GM18502 (cell line): ENCODE results near the gene ELF5.

Experiments
- ATAC-seq: cut with Tn5 transposase; IDR thresholded peaks from one replicate; pipeline ENCODE4 v1.9.1; 2021; ENCODE audit warnings: mild to moderate bottlenecking; ENCODE audit not compliant: unreplicated experiment, poor library complexity

The ELF5 gene

DNA sequence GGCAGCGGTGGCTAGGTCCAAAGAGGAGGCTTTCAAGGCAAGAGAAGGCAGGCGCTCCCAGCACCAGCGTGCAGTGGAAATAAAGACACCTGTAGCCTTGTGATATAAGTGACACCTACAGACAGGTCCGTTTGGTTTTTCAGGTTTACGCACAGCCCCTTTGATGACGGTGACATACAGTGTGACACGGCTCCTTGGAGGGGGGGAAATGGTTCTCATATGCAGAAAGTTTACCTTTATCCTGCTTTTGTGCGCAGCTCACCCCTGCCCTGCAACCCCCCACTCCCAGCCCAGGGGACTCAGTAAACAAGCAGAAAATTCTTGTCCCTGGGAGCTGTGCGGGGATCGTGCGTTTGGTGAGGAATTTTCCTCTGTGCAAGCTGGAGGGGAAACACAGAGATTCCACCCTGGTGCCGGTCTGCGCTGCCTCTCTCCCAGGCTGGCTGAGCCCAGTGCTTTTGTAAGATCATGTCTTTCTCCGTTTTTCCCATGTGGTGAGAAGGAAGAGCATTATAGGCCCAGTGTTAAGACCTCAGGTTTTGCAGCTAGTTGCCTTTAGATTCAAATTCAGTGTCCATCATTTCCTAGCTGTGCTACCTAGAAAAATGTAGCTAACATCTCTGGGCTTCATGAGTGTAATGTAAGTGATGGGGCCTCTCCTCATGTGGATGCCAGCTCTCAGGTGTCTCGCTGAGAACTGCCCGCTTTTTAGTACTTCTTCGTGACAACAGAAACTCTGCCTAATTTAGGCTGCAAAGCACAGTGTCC lies at the start of gene ELF5:
ELF5 (minus strand) TSS at position 113 of the 768 bp plus-strand sequence. CDS start 8,045 bp downstream, outside the sequence.
- no peak for ATAC-seq

DNA sequence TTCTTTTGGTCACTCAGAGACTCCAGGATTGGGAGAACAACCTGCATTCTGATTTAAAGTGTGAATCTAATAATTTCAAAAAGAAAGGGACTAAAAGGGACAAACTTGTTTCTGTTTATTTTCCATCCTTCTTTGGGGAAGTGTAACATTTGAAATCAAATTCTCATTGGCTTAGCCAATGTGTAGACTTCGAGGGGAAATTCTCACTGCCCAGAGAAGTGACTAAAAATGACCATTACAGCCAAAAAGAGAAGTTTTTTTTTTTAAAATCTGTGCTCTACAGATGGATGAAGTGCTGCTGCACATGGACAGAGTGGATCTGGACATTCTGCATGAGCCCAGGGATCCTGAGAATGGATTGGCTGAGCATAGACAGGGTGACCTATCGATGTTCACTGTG lies 49.4 kb upstream of the ELF5 start:
- no peak for ATAC-seq

DNA sequence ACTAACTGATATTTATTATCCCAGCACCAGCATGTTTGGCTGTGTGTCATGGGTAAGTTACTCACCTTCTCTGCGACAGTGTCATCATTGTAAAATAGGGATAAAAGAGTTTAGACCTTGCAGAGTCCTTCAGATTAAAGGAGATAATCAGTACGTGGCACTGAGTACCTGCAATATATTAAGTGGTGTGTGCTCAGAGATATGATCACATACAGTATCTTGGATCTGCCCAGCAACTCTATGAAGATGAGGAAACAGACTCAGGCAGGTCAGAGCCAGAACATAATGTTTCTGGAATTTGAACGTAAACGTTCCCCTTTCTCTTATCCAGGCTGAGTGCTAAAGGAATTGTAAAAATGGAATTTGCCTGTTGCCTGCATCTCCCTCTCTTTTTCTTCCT lies 46.9 kb upstream of the ELF5 start:
- ATAC-seq = no peak

DNA sequence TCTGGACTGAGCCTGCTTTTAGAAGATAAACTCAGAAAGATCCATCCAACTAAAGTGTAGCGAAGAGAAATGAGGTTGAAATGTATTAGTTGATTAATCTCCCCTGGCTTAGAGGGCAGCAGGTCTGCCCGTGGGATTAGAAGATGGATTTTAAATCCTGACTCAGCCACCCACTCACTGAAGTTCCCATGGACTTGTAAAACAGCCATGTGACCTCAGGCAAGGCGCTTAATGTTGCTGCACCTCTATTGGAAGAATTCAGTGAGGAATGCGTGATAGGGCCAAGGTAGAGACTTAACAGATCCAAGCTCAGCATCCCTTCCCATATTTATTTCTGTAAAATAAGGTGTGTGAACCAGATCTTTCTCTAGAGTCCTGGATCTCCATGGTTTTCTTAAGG lies 45.1 kb upstream of the ELF5 start:
- no peak for ATAC-seq

DNA sequence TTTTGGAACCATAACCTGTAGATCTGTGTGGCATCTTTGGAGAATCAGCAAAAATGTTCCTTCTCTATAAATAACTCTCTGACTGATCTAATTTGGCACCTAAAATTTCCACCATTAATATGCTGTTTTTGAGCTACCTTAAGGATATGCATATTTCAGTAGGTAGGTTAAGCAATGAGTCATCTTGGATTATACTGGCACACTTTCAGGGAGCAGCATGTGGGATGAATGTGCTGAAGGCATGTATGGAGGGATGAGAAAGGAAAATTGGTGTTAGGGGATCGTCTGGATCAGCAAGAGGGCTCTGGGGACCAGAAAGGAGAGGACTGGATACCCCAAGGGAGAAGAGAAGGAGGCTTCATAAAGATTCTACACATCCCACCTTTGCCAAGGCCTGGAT lies 44.6 kb upstream of the ELF5 start:
- no peak for ATAC-seq

DNA sequence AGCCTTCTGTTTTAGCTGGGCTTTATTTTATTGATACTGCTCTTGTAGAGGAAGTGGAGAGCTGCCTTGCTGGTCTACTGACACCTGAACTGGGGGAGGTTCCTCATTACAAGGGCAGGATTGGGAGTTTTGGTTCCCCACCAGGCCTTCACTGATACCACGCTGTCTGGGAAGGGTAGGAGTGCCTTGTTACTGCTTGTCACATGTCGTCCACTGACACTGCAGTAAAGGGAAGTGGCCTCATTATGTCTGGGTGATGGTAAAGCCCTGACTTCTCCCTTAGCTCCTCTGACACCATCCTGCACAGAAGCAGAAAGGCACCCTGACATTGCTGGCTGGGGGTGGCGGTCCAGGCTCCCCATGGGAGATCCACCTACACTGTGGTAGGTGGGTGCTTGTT lies 38.7 kb upstream of the ELF5 start:
- ATAC-seq = no peak

DNA sequence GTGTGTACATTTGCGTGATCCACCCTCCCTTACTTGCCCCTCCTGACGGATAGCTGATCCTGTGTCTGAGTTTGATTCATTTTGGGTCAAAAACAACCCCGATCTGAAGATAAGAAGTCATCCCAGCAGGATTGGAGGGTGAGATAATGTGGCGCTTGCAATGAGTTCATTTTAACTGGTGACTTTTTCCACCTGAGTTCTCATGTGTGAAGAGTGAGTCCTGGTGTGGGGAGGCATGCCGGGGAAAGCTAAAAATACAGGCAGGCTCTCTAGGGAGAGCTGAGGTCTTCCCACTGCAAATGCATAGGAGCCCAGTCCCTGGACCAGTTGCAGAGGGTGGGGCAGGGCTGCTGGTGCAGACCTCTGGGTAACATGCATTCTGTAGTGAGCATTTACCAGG lies 35.7 kb upstream of the ELF5 start:
- no peak for ATAC-seq

DNA sequence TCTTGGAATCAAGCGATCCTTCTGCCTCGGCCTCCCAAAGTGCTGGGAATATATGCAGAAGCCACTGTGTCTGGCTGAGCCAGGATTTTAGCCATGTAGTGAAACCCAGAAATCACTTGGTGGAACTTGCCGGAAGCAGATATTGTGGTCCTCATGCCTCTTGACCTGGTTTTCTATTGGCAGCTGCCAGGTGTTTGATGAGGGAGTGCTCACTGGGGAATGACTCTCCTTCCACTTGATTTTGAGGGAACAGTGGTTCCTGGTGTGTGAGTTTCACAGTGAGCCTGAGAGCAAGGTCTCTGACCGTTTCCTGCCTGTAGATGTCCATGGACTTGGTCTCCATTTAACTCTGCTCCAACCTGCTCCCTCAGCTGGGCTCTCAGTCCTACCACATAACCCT lies 34.7 kb upstream of the ELF5 start:
- ATAC-seq = no peak

DNA sequence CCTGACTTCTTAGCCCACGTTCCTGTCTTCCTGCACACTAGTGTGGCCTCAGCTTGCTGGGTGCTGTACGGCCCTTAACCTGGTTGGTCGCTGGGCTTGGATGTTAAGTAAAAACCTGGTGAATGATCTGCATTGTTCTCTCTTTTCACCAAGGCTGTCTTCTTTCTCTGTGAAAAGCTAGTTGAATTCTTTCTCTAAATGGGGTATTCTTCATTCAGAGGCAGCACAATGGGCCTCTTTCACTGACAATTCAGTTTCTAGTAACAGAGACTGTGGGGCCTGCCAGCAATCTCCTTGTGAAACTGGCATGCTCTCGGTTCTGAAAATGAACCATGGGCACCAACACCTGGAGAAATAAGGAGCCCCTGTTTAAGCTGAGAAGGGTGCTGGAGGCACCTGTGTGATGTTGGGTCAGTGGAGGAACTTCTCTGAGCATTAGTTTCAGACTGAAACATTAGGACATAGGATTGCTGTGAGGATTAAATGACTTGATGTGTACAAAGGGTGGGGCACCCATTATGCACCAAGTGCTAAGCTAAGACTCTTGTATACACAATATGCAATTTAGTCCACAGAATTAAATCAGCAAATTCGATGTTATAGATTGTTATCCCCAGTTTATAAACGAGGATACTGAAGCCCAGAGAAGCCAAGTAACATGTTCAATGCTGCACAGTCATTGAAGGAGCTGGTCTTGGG lies 33.1 kb upstream of the ELF5 start:
- no peak for ATAC-seq

DNA sequence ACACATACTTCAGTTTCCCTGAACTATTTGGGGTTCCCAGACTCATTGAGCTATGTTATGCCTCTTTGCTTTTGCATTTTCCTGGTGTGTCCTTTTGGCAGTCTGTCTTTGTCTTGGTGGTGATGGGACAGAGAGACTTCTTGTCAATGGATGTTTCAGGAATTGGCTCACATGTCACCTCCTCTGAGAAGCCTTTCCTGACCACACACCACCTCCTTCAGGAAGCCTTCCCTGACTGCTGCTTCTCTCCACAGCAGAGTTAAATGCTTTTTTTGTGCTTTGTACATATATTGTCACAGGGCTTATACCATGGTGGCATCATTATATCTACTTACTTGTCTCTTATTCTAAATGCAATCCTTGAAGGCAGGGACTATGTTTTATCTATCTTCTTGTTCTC lies 28.5 kb upstream of the ELF5 start:
- no peak for ATAC-seq

DNA sequence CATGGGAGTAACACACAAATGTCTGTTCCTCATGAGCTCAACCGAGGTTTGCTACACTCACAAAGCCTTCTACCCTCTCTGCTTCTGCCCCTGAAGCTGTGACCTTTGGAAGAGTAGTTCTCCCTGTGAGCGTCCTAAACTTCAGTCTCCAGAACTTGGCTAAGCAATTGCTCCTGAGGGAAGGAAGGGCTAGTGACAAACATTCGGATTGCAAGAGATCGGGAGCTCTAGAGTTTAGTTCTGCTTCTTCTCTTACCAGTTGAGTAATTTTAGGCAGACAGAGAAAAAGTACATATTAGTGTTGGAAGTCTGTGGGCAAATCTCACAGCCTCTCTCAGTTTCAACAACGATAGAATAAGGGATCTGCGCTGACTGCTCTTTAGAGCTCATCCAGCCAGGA lies 27.3 kb upstream of the ELF5 start:
- no peak for ATAC-seq

DNA sequence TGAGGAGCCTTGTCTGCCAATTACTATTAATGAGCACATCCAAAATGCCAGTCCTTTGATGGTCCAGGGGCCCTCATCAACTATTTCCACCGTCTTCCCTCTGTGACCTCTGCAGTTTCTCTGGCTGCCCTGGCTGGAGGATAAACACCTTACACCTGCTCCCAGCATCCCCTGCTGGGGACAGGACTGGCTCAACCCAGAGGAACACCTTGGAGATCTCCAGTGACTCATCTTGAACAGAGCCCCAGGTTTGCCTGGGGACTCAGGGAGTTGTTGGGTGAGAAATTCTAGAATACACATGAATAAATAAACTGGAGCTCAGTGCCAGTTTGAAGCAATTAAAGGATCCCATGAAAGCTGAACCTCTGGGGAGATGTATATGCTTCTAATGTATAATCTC lies 24.0 kb upstream of the ELF5 start:
- no peak for ATAC-seq

DNA sequence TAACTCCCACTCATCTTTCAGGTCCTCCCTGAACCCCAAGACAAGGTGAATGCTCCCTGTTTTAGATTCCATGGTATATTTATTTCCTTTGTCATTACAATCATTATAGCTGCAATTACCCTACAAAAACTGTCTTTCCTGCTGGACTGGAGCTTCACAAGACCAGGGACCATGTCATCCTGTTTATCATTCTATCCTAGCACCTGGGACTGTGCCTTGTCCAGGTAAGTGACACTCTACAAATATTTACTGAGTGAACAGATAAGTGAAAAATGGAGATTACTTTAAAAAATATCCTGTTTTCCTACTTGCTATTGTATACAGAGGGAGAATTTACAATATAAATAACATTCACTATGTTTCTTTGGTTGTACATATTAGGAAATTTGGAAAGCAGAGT lies 22.5 kb upstream of the ELF5 start:
- no peak for ATAC-seq

DNA sequence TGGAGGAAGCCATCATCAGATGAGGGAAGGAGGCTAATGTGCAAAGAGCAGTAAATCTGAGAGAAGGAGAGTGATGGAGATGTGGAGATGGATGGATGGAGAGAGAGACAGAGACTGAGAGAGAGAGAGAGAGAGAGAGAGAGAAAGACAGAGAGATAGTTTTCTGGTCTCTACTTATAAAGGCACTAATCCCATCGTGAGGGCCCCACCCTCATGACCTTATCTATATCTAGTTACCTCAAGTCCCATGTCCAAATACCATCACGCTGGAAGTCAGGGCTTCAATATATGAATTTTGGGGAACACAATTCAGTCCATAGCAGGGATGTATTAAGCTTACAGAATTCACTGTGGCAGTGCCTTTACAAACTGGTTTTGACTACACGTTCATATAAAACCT lies 21.2 kb upstream of the ELF5 start:
- ATAC-seq = no peak

DNA sequence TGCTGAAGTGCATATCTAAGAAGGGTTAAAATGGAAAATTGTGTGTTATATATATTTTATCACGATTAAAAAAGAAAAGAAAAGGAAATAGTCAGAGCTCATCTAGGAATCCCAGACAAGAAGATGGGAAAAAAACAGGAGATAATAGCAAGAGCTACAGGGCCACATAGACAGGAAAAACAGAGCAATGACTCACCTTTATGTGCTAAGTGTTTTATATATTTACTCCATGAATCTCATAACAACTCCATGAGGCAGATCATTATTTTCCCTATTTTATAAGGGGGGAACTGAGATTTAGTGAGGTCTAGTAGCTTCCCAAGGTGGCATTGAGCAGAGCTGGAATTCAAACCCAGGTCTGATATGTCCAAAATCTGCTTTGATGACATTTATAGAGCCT lies 18.1 kb upstream of the ELF5 start:
- ATAC-seq = no peak

DNA sequence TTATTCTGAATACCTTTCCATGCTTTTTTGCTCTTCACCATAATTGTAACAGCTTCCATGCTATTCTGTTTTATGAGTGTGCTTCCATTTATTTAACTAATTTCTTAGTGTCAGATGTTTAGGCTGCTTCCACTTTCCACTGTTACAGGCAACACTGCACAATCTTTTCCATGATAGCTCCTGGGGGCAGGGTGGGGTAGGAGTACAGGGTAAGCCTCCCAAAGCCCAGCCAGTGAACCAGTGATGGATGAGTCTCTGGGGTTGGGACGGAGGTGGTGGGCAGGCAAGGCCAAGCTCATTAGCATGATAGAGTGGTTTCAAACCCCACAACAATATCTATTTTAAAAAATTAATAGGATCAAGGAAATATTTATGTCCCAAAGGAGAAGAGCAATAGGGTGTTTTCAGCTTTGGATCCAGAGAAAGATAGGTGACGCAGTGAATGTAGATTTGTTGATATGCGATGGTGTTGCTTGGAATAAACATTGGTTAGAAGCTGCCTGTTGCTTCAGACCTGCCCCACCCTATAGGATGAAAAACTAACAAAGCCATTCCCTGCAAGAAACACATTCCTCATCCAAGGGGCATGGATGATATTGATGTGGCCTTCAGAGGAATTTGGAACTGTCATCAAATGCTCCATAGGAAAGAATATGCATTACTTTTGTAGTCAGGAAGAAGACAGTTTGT lies 17.1 kb upstream of the ELF5 start:
- ATAC-seq = no peak

DNA sequence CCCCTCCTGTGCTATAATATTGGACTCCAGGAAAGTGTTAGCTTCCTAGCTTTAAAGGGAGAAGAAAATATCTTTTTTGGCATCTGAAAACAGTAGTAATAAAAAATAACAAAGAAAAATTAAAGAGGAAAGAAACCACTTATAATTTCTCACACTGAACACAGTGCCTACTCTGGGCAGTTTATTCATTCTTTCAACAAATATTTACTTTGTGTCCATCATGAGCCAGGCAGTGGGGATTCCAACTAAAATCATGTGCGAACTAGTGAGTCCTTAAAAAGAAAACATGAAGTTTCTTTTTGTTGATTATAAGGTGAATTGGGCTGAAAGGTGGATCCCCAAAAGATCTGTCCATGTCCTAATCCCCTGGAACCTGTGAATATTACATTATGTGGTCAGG lies 16.0 kb upstream of the ELF5 start:
- no peak for ATAC-seq

DNA sequence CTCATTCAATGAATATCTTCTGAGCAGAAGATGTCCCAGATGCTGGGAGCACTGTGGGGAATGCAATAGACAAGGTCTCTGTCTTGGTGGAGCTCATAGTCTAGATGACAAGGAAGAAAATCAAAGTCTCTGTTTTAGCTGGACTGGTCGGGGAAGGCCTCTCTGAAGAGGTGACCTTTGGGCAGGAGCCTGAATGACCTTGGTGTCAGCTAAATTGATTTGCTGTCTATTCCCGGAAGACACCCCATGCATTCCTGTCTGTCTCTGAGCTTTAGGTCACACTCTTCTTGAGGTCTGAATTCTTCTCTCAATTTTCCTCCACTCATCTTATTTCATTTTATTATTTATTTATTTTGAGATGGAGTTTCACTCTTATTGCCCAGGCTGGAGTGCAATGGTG lies 14.5 kb upstream of the ELF5 start:
- no peak for ATAC-seq

DNA sequence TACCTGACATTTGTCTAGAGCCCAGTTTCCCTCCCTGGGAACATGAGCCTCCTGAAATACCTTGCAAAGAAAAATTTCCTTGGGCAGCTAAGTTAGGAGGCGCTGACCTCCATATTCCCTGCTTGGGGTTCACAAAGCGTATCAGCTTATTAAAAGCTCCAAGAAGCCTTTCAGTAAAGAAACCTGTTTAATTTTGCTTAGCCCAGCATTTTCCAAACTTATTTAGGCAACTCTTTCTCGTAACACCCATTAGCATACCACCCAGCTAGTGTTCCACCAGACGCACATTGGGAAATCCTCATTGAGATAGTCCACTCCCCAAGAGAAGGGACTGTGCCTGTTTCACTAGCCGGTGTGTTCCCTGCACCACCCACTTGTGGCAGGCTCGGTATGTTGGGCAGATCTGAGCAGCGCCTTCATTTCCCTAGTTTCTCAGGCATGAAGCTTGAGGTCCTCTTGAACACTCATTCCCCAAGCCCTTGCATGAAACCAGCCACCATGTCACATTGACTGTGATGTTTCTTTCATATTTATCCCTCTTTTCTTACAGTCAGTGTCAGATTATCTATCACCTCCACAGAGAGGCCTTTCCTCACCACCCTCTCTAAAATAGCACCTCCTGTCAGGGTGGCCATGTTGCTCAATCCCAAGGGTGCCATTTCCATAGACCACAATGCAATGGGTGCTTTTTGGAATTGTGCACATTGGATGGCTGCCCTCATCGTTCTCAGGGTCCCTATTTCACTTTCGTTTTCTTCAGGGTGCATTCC lies 12.5 kb upstream of the ELF5 start:
- no peak for ATAC-seq

DNA sequence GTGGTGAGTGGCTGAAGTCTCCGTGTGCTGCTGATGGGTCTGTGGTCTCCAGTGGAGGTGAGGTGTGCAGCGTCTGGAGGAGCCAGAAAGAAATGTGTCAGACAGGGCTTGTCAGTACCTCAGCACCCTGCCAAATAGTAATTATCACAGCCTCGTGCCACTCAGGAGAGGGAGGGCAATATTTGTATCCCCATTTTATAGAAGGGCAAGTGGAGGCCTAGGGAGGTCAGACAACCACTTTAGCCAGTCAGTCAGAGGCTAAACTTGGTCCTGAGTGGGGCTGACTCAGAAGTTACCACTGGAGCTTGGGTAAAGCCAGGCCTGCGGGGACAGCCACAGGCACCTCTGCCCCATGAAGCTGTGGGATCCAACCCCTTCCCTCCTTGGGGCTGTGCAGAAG lies 11.5 kb upstream of the ELF5 start:
- ATAC-seq = no peak

DNA sequence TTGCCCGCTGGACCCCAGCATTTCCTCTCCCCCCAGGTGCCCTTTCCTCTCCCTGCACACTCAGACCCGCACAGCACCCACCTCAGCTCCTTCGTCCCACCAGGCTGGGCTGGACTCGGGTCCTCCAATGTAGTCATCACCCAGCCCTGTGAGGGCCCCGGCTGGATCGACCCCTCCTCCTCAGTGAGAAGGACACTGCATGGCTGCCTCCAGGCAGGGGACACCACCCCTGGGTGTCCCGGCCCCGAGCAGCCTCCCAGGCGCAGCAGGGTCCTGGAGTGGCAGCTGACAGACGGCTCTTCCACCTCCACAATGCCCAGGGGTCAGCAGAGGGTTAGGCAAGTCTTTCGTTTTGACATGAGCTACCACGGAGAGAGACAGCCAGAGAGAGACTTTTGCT lies 11.1 kb upstream of the ELF5 start:
- ATAC-seq = no peak
